Caco-2 (cell line): Measurements from ENCODE around the gene TOPAZ1. TPM values are rescaled to one million over a fixed set of nuclear protein-coding genes. Genes with fewer than 3 reads are reported as not detected.
A peak's percentile ranks its signal among the peaks of the same experiment; 100 is the strongest.

Experiments
- BruUV-seq: library from RNA; stranded (reverse); fragments of 400-500 nt; replicated peaks from 2 replicates; lab custom pipeline; 2021; lab: Mats Ljungman, UMichigan
- CTCF ChIA-PET: fragments of 300-600 bp; sonication (Branson Sonifier 250); formaldehyde crosslinking; loops from one replicate; lab custom pipeline; 2022; ENCODE audit warnings: antibody characterized with exemption; lab: Charles Lee
- POLR2A ChIA-PET: fragments of 300-600 bp; sonication (Branson Sonifier 250); formaldehyde crosslinking; loops from one replicate; lab custom pipeline; 2022; ENCODE audit warnings: antibody characterized with exemption; lab: Charles Lee
- DNase-seq, 2 experiments: peaks; one replicate each; pipeline versions ENCODE4 v3.0.0 to v3.0.0-alpha.2; 2020 to 2022
- H3K27me3 ChIP-seq: replicated peaks from 2 replicates; pipeline ENCODE4 v1.6.0; 2011; ENCODE audit warnings: low read length; ENCODE audit not compliant: control insufficient read depth, insufficient read depth
- H3K36me3 ChIP-seq: 2 replicates; pipeline ENCODE4 v1.5.1; 2011; ENCODE audit warnings: low read length; ENCODE audit not compliant: control insufficient read depth, insufficient read depth
- H3K4me1 ChIP-seq: fragments of 250-450 bp; sonication (Bioruptor Pico); 2 replicates; pipeline ENCODE4 v1.5.1; 2020; ENCODE audit warnings: mild to moderate bottlenecking
- H3K4me3 ChIP-seq: 2 replicates; pipeline ENCODE4 v1.5.1; 2011; ENCODE audit warnings: low read depth, mild to moderate bottlenecking, control low read depth, low read length
- H3K9me3 ChIP-seq: fragments of 250-450 bp; sonication (Bioruptor Pico); 2 replicates; pipeline ENCODE4 v1.5.1; 2020; ENCODE audit warnings: mild to moderate bottlenecking, moderate library complexity
- H3K27ac Mint-ChIP-seq: one replicate; pipeline ENCODE4 v1.8.0; 2022; ENCODE audit warnings: mixed read lengths; ENCODE audit not compliant: unreplicated experiment
- H3K27me3 Mint-ChIP-seq: one replicate; pipeline ENCODE4 v1.8.0; 2022; ENCODE audit warnings: mixed read lengths; ENCODE audit not compliant: insufficient read depth, unreplicated experiment
- H3K36me3 Mint-ChIP-seq: one replicate; pipeline ENCODE4 v1.8.0; 2022; ENCODE audit warnings: mild to moderate bottlenecking, mixed read lengths; ENCODE audit not compliant: insufficient read depth, unreplicated experiment
- H3K4me1 Mint-ChIP-seq: one replicate; pipeline ENCODE4 v1.8.0; 2022; ENCODE audit warnings: low read depth, mixed read lengths; ENCODE audit not compliant: unreplicated experiment
- H3K4me3 Mint-ChIP-seq: one replicate; pipeline ENCODE4 v1.8.0; 2022; ENCODE audit warnings: mild to moderate bottlenecking, moderate library complexity, mixed read lengths; ENCODE audit not compliant: unreplicated experiment
- H3K9me3 Mint-ChIP-seq: one replicate; pipeline ENCODE4 v1.8.0; 2022; ENCODE audit warnings: mixed read lengths; ENCODE audit not compliant: unreplicated experiment
- intact Hi-C: fragments of 100-400 bp; cut with micrococcal nuclease; formaldehyde crosslinking; loops from one replicate; pipeline ENCODE4 v1.10.0; 2022; ENCODE audit not compliant: unreplicated experiment
- total RNA-seq: library from RNA; stranded (reverse); gene quantifications from 2 replicates; pipeline ENCODE4 v1.2.3, GENCODE V29; 2022
- TF ChIP-seq, protein P1 (sequence below), 2 experiments: fragments of 200-600 bp in 1 of 2; IDR thresholded peaks; 1 replicate in 1 of 2; 2 replicates in 1 of 2; pipeline versions ENCODE4 v1.5.1 to v1.8.0; 2011 to 2022; ENCODE audit warnings: antibody characterized with exemption in 1 of 2, control low read depth in 1 of 2, inconsistent platforms in 1 of 2, low read depth in 1 of 2, low read length in 1 of 2, mild to moderate bottlenecking in 1 of 2, moderate library complexity in 1 of 2; ENCODE audit not compliant: insufficient read depth in 1 of 2, severe bottlenecking in 1 of 2, unreplicated experiment in 1 of 2

The TOPAZ1 gene
- total RNA-seq, 1 experiment from 2014 or later, result not detected

DNA sequence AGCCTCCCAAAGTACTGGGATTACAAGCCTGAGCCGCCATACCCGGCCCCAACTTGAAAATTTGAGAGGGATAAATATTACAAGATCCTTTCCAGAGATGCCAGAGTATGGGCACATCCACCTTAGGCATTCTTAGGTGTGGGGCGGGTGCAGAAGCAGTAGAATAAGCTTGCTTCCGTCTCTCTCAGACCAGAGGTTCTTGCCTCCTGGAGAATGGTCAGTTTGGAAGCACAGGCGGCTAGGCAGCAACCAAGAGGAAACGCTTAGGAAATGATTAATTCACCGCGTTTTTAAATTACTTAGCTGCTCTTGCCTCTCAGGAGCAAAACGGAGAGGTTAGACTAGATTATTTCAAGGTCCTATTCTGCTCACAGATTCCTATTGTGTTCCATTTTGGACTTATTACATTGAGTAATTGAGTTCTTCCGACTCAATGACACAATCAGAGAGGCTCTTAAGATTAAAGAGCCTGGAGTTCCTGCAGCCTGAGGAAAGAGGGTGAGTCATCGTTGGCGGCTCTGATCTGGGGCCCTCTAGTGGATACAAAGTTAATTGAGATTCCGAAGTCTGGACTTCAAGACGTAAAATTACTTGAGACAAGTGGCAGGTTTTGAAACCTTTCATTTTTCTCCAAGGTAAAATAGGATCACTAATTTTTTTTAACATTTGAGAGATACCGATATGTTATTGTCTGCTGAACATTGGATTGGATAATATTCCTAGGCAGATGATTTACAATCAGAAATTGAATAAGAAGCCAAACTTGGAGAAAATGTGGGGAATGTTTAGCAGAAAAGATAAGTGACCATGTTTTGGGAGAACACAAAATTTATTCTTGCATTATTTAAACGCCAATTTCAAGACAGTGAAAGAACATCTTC is 5.8 kb upstream of the TOPAZ1 start:
- no peaks in the 10 kb centered on the region for H3K36me3 ChIP-seq
- no peak overlapping the region for H3K4me3 ChIP-seq
- POLR2A ChIA-PET, result no interaction called here
- Mint-ChIP-seq H3K4me3 (peak overlapping the region; percentile 38), H3K27ac (peak overlapping the region; percentile 29), H3K9me3 (no peaks in the 10 kb centered on the region), H3K36me3 (no peaks in the 10 kb centered on the region), H3K4me1 (peaks cover 9% of the 10 kb centered on the region), H3K27me3 (no peaks in the 10 kb centered on the region)
- peak; percentile 66 to 70 for DNase-seq
- CTCF ChIA-PET, result interaction anchor here (0.7 to 0.8 kb wide), 2 partner anchors 30 to 757 kb away, joined by 3 read pairs; no protein-coding TSS in a partner anchor
- intact Hi-C loops, result loop anchor here (1.0 to 2.0 kb wide), 2 partner anchors 29 to 38 kb away; no protein-coding TSS in a partner anchor
- TF ChIP-seq, protein P1, sequence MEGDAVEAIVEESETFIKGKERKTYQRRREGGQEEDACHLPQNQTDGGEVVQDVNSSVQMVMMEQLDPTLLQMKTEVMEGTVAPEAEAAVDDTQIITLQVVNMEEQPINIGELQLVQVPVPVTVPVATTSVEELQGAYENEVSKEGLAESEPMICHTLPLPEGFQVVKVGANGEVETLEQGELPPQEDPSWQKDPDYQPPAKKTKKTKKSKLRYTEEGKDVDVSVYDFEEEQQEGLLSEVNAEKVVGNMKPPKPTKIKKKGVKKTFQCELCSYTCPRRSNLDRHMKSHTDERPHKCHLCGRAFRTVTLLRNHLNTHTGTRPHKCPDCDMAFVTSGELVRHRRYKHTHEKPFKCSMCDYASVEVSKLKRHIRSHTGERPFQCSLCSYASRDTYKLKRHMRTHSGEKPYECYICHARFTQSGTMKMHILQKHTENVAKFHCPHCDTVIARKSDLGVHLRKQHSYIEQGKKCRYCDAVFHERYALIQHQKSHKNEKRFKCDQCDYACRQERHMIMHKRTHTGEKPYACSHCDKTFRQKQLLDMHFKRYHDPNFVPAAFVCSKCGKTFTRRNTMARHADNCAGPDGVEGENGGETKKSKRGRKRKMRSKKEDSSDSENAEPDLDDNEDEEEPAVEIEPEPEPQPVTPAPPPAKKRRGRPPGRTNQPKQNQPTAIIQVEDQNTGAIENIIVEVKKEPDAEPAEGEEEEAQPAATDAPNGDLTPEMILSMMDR (IDR thresholded peaks at IDR 0.05; ENCODE audit: insufficient read depth in 1 of 2, low read depth in 1 of 2, low read length in 1 of 2, severe bottlenecking in 1 of 2, unreplicated experiment in 1 of 2), result peak; percentile 56 to 74
- peaks cover 26% of the 10 kb centered on the region for H3K4me1 ChIP-seq
- no TSS peak for BruUV-seq
- no peaks in the 10 kb centered on the region for H3K9me3 ChIP-seq
- H3K27me3 ChIP-seq, result no peaks in the 10 kb centered on the region

DNA sequence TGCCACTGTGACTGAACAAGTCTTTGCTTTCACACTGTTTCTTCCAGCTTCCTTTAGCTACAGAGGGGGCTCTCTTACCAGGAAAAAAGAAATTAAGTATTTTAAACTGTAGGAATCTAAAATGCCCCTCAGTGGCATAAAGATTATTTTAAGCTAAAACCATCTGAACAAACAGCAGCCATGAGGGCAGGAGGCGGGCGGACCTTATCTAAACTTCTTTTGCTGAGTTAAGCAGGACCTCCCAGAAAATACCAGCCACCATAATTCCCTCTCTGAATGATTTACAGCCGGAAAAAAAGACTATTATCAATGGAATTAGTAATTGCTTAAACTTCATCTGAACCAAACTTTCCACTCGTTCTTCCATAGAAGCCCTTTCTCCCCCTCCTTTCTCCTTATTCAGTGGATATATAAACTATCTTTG is 5.2 kb upstream of the TOPAZ1 start:
- Mint-ChIP-seq H3K4me1 (peaks cover 9% of the 10 kb centered on the region), H3K9me3 (no peaks in the 10 kb centered on the region), H3K27me3 (no peaks in the 10 kb centered on the region), H3K27ac (no peak overlapping the region), H3K4me3 (no peak overlapping the region), H3K36me3 (no peaks in the 10 kb centered on the region)
- BruUV-seq, result no TSS peak
- intact Hi-C loops, result loop anchor here (1.0 to 2.0 kb wide), 2 partner anchors 30 to 38 kb away; no protein-coding TSS in a partner anchor
- Histone ChIP-seq H3K9me3 (no peaks in the 10 kb centered on the region), H3K27me3 (no peaks in the 10 kb centered on the region), H3K36me3 (no peaks in the 10 kb centered on the region), H3K4me3 (no peak overlapping the region), H3K4me1 (peaks cover 26% of the 10 kb centered on the region)
- no peak for DNase-seq
- CTCF ChIA-PET, result interaction anchor here (0.8 kb wide), 1 partner anchor 30 kb away, joined by 3 read pairs; no protein-coding TSS in a partner anchor
- TF ChIP-seq, protein P1 (IDR thresholded peaks at IDR 0.05; ENCODE audit: insufficient read depth in 1 of 2, low read depth in 1 of 2, low read length in 1 of 2, severe bottlenecking in 1 of 2, unreplicated experiment in 1 of 2), result no peak
- POLR2A ChIA-PET, result no interaction called here

DNA sequence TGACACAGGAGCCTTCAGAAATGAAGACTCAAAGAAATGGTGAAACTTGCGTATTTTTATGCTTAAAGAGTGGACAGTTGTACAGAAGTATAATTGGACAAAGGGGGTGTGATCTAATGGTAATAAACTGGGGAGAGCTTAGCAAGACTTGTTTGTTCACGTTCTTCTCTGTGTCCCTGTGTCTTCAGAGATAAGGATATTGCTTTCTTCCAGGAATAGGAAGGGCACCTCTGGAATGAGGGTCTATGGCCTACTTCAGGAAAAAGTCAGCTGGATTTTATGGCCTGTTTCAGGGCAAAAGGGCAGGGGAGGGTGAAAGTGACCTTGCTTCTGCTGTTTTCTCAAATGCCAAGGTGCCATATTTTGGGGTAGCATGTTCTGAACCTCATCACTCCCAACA is 4.5 kb upstream of the TOPAZ1 start:
- H3K27me3 Mint-ChIP-seq, result no peaks in the 10 kb centered on the region
- Histone ChIP-seq H3K36me3 (no peaks in the 10 kb centered on the region), H3K9me3 (no peaks in the 10 kb centered on the region), H3K27me3 (no peaks in the 10 kb centered on the region), H3K4me1 (peaks cover 26% of the 10 kb centered on the region), H3K4me3 (no peak overlapping the region)
- no peak for DNase-seq
- H3K9me3 Mint-ChIP-seq, result no peaks in the 10 kb centered on the region
- TF ChIP-seq, protein P1 (IDR thresholded peaks at IDR 0.05; ENCODE audit: insufficient read depth in 1 of 2, low read depth in 1 of 2, low read length in 1 of 2, severe bottlenecking in 1 of 2, unreplicated experiment in 1 of 2), result no peak
- ChIA-PET POLR2A (no interaction called here), CTCF (interaction anchor here (0.8 kb wide), 1 partner anchor 31 kb away, joined by 3 read pairs; no protein-coding TSS in a partner anchor)
- no TSS peak for BruUV-seq
- H3K27ac Mint-ChIP-seq, result no peak overlapping the region
- no peaks in the 10 kb centered on the region for H3K36me3 Mint-ChIP-seq
- intact Hi-C loops, result loop anchor here (2.0 kb wide), 1 partner anchor 30 kb away; no protein-coding TSS in a partner anchor
- peaks cover 9% of the 10 kb centered on the region for H3K4me1 Mint-ChIP-seq
- no peak overlapping the region for H3K4me3 Mint-ChIP-seq
